Omental fat pad (tissue), 4 donors: ENCODE data around the gene CCDC85C. TPM values are rescaled to one million over a fixed set of nuclear protein-coding genes. Genes with fewer than 3 reads are reported as not detected.
A peak's percentile ranks its signal among the peaks of the same experiment; 100 is the strongest.

Experiments
- ATAC-seq: fragments of 150-250 bp; one replicate; pipeline ENCODE4 v1.9.1; 2016; ENCODE audit warnings: mild to moderate bottlenecking, moderate library complexity; ENCODE audit not compliant: low FRiP score
- DNase-seq: peaks from one replicate; pipeline ENCODE4 v3.0.0-alpha.2; 2019; ENCODE audit warnings: low spot score
- total RNA-seq, 4 donors: library from RNA; depleted of rRNA; stranded (reverse); fragments of >200 nt; gene quantifications; one replicate each; pipeline ENCODE4 v1.1.0, GENCODE V29; 2016
- TF ChIP-seq, protein P1 (sequence below), 3 donors: fragments of 450-650 bp; IDR thresholded peaks; one replicate each; pipeline ENCODE4 v1.5.1; 2016 to 2017; ENCODE audit warnings: antibody characterized with exemption in 3 of 3, mild to moderate bottlenecking in 3 of 3, moderate library complexity in 2 of 3

Gene CCDC85C
- total RNA-seq, 4 donors from 2014 or later: 3.3 to 17.7 (median 8.3) TPM

DNA sequence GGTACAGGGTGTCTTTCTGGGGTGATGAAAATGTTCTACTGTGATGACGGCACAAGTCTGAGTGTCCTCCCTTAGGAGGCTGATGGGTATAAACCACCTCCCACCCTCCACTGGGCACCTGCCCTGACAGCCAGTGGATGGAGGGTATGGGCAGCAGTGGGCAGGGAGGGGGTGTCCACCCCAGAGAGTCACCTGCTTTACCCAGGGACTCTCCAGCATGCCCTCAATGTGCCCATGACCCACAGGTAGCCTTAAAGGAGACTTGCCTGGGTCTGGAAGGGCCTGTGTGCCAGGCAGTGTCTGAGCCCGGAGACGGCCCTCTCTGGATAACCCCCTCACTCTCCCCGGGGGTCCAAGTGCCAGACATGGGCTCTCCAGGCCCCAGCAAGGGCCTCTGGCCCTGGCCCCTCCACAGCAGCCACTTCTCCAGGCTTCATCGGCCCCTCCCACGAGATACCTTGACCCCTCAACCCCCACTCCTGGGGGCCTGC, 84.0 kb downstream of the CCDC85C start:
- TF ChIP-seq, protein P1, sequence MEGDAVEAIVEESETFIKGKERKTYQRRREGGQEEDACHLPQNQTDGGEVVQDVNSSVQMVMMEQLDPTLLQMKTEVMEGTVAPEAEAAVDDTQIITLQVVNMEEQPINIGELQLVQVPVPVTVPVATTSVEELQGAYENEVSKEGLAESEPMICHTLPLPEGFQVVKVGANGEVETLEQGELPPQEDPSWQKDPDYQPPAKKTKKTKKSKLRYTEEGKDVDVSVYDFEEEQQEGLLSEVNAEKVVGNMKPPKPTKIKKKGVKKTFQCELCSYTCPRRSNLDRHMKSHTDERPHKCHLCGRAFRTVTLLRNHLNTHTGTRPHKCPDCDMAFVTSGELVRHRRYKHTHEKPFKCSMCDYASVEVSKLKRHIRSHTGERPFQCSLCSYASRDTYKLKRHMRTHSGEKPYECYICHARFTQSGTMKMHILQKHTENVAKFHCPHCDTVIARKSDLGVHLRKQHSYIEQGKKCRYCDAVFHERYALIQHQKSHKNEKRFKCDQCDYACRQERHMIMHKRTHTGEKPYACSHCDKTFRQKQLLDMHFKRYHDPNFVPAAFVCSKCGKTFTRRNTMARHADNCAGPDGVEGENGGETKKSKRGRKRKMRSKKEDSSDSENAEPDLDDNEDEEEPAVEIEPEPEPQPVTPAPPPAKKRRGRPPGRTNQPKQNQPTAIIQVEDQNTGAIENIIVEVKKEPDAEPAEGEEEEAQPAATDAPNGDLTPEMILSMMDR (IDR thresholded peaks at IDR 0.05): no peak
- DNase-seq (no peak), ATAC-seq (no peak)

DNA sequence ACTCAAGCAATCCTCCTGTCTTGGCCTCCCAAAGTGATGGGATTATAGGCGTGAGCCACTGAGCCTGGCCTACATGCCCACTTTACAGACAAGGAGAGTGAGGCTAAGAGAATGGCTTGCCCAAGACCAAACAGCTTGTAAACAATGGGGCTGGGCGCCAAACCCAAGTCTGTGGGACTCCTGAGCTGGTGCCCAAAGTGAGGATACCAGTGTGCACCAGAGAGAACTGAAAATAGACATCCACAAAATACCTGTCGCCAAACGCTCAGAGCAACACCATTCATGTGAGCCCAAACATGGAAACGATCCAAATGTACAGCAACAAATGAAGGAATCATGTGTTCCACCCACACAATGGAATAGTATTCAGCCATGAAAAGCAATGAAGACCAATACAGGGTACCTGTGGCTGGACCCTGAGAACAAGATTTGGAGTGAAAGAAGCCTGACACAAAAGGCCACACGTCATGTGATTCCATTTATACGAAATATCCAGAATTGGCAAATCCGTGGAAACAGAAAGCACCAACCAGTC, 84.6 kb downstream of the CCDC85C start:
- ATAC-seq (no peak), DNase-seq (no peak)
- TF ChIP-seq, protein P1 (IDR thresholded peaks at IDR 0.05): no peak

DNA sequence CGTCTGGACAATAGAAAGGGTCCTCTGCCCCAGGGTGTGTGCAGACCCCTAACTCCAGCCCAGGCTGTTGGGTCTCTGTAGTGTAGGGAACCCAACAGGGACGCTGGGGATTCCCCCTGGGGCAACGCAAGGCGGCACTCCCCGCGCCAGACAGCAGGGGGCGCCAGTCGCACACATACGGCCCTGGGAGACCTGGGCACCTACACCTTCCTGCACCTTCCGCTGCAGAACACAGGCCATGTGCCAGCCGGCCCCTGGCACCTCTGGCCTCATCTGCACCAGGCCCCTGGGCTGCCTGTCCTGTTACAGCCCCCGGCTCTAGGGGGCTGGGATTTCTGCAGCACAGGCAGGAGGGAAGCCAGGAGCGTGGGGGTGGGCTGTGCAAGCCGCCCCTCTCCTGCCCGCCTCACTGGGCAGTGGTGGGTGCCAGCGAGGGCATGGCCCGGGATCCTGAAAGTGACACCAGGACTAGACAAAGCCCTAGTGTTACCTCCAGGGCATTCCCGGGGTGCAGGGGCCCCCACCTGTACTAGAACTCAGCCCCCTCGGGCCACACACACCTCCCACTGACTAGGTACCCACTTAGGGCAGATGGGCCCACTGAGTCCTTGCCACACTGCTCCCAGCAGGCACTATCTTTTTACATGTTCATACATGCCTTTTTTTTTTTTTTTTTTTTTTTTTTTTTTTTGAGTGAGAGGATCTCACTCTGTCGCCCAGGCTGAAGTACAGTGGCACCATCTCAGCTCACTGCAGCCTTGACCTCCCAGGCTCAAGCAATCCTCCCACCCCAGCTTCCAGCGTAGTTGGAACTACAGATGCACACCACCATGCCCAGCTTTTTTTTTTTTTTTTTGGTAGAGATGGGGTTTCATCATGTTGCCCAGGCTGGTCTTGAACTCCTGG, 85.3 kb downstream of the CCDC85C start:
- DNase-seq: peak; percentile 85
- TF ChIP-seq, protein P1 (IDR thresholded peaks at IDR 0.05): peak in 1 of 3 donors; percentile 88
- peak; percentile 46 for ATAC-seq

DNA sequence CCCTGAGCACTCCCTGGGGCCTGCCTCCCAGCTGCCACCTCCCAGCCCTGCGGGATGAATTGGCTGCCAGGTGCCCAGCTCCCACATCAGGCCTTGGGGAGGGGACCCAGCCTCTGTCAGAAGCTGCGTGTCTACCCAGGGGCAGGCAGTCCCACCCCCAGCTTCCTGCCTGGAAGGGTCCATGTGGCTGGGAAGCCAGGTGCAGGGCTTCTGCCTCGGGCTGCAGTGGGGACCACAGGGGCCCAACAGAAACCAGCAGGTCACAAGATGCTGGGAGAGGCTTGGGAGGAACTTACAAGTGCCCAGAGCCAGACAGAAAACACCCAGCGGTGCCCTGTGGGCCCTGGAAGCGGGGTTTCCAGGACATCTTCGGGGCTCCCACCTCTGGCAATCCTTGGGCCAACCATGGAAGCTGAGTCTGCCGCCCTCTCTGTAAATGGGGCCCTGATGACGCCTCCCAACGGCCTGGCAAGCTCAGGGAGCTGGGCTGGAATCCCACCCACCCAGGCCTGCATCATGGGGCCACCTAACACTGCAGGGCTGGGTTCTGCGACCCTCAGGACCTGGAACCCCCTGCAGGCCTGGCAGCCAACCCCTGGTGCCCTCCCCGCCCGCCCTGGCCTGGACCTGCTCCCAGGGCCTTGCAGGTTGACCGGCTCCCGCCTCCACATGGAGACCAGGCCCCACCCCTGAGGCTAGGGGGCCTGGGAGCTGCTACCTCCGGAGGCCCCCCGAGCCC, 86.2 kb downstream of the CCDC85C start:
- no peak for DNase-seq
- ATAC-seq: no peak
- TF ChIP-seq, protein P1 (IDR thresholded peaks at IDR 0.05): no peak

DNA sequence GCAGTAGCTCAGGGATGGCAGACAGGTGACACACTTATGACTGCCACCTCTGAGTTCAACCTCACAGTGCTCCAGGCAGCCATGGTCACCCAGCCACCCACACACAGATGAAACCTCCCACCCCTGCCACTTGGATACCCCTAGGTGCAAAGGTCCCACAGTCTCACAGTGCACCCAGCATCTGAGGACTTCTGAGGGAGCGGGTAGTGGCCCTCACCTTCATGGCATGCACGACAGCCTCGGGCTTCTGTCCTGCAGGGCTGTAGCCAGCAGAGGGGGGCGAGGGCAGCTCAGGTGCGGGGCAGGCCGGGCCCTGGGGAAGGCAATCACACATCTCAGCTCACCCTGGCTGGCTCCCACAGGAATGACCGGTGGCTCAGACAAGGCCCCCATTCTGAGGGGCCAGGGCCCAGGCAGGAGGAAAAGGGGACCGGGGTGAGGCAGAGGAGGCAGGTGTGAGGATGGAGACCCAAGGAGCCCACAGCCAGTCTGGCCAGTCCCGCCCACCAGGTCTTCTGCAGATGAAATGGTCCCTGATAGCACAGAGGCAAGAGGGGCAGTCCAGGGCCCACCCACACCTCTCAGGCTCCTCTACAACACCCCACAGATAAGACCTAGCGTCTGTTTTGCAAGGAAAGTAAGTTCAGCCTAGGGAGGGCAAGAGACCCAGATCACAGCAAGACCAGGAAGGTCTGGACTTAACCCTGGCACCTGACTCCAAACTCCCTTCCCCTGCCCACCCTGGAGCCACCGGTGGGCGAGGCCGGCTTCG, 87.0 kb downstream of the CCDC85C start:
- ATAC-seq (no peak), DNase-seq (no peak)
- TF ChIP-seq, protein P1 (IDR thresholded peaks at IDR 0.05): no peak

DNA sequence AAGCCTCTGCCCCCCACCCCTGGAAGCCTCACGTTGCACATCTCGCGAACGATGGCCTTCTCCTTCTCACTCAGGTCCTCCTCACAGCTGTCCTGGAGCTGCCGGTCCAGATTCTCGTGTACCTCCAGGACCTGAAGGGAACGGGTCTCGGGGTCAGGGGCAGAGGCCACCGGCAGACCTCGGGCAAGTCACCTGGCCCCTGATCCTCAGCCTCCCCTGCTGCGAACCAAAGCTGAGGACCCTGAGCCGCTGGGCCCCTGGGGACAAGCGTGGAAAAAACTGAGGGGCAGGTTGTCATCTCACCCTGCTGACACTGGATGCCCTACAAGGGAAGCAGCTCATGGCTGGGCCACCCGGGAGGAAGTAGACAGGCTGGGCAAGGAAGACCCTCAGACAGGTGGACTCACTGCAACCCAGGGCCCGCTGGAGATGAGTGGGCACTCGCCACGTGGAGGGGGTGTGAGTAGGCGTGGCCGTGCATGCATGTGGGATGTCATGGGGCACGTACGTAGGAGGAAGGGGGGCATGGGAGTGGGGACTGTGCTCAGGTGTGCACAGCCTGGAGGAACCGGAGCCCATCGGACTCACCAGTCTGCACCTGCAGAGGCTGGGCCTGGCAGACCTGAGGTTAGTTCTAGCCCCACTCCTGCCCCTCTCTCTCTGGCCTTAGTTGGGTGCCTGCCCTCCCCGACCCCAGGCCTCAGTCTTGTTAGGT, 87.7 kb downstream of the CCDC85C start:
- TF ChIP-seq, protein P1 (IDR thresholded peaks at IDR 0.05): no peak
- ATAC-seq (no peak), DNase-seq (no peak)
